ENCODE data around the gene IFNL3. TPM values are rescaled to one million over a fixed set of nuclear protein-coding genes. Genes with fewer than 3 reads are reported as not detected.
A peak's percentile ranks its signal among the peaks of the same experiment; 100 is the strongest.

The IFNL3 gene
- total RNA-seq, 1 experiment from 2014 or later = not detected

GRCh38 chr19:39200066-39200802, 44.6 kb downstream of the IFNL3 start:
- in situ Hi-C loops (cut with HindIII; ENCODE audit: low pct_unique_long_range_greater_than_20kb, low sequenced_read_pairs) = no loop called here
- no peak for DNase-seq (ENCODE audit: low read depth)

- in situ Hi-C loops (cut with HindIII; ENCODE audit: low pct_unique_long_range_greater_than_20kb, low sequenced_read_pairs) = no loop called here
- peak; percentile 88 for DNase-seq (ENCODE audit: low read depth)
Measured at GRCh38 chr19:39199025-39199424, 45.8 kb downstream of the IFNL3 start.

DNA sequence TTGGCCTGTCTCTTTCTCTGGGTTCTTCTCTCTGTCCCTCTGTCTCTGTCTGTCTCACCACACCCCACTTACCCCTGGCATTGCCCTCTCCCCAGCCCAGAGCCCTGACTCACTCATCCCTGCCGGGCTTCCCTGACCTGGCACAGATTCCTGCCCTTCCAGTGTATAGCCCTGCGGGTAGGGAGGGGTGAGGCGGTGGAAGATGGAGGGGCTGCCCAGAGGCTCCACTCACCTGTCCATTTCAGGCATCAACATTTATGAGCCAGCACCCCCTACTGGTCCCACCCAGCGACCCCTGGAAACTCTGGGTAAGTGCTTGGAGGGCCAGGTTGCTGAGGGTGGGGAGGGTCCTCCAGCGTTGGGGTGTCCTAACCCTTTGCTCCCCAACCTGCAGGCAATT, 47.0 kb downstream of the IFNL3 start:
- DNase-seq (ENCODE audit: low read depth) = no peak
- in situ Hi-C loops (cut with HindIII; ENCODE audit: low pct_unique_long_range_greater_than_20kb, low sequenced_read_pairs) = no loop called here

DNA sequence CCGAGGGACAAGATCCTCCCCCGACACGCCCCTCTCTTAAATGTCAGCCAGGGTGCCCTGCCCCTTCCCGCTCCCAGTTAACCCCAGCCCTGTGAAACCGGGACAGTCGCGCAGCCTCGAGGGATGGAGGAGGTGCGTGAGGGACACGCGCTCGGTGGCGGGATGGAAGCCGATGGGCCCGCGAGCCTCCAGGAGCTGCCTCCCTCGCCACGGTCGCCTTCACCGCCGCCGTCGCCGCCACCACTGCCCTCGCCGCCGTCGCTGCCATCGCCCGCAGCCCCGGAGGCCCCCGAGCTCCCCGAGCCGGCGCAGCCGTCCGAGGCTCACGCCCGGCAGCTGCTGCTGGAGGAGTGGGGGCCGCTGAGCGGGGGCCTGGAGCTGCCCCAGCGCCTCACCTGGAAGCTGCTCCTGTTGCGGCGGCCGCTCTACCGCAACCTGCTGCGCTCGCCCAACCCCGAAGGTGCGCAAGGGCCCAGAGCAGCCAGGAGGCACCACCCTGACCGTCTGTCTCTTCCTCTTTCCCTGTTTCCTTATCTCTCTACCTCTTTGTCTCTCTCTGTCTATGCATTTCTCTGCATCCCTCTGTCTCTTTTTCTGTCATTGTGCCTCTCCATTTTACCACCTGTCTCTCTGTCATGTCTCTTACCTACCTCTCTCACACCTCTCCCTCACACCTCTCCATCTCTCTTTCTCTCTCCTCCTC, 47.8 kb downstream of the IFNL3 start, which contains the start of gene NCCRP1:
Gene NCCRP1 (plus strand): TSS at position 105 of the 703 bp plus-strand sequence. CDS start 19 bp downstream, at position 124.
- in situ Hi-C loops (cut with HindIII; ENCODE audit: low pct_unique_long_range_greater_than_20kb, low sequenced_read_pairs) = no loop called here
- no peak for DNase-seq (ENCODE audit: low read depth)

DNA sequence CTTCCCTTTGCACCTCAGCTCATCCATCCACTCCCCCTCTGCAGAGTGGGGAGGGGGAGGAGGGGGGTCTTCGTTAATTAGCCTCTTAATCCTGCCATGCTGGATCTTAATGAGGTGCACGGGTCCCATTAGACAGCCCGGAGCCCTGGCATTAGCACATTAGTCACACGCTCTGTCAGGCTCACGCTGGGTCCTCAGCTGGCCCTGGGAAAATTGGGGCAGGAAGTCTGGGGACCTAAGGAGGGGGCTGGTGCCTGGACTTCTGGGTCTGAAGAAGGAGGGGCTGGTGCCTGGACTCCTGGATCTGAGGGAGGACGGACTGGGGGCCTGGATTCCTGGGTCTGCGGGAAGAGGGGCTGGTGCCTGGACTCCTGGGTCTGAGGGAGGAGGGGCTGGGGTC, 48.5 kb downstream of the IFNL3 start:
- in situ Hi-C loops (cut with HindIII; ENCODE audit: low pct_unique_long_range_greater_than_20kb, low sequenced_read_pairs) = no loop called here
- DNase-seq (ENCODE audit: low read depth) = no peak

- DNase-seq (ENCODE audit: low read depth) = no peak
- in situ Hi-C loops (cut with HindIII; ENCODE audit: low pct_unique_long_range_greater_than_20kb, low sequenced_read_pairs) = no loop called here
Measured at GRCh38 chr19:39195755-39196154, 49.1 kb downstream of the IFNL3 start.

DNA sequence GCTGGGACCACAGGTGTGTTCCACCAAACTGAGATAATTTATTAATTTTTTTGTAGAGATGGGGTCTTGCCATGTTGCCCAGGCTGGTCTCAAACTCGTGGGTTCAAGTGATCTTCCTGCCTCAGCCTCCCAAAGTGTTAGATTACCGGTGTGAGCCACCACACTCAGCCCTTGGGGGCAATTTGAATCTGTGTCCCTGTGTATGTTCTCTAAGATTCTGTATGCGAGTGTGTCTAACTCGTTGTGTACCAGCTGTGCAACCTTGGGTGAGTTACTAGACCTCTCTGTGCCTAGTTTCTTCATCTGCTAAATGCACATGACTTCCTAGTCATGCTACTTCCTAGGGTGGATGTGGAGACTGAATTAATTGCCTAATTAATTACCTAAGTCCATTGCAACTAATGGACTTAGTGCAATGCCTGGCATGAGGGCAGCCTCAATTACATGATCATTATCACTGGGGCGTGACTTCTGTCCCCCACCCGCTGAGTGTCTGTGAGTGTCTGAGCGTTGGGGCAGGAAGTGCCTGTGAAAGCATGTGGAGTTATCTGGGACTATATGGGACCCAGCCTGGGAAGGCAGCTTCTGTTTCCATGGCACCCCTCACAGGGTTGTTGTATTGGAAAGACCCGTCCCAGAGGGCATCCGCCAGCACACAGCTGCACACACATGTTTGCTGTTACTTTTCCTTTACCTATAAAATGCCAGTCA, 49.8 kb downstream of the IFNL3 start:
- in situ Hi-C loops (cut with HindIII; ENCODE audit: low pct_unique_long_range_greater_than_20kb, low sequenced_read_pairs) = no loop called here
- DNase-seq (ENCODE audit: low read depth) = peak; percentile 66

DNA sequence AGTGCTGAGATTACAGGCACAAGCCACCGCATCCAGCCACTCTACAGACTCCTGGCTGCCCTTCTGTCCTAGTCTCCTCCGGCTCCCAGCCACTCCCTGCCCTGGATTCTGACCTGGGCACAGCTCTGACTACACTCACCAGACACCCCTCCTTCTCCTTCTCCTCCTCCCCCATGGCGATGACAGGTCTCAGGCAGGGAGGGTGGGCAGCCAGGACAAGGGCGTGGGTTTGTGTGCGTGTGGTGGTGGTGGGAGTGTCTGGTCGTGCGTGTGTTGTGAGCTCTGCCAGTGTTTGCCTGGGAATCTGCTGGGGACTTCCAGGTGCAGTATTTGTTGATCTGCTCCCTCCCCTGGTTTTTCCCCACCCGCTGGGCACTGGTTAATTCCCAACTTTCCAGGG, 51.0 kb downstream of the IFNL3 start:
- in situ Hi-C loops (cut with HindIII; ENCODE audit: low pct_unique_long_range_greater_than_20kb, low sequenced_read_pairs) = no loop called here

More for the DNA sequence above, 51.0 kb downstream of the IFNL3 start:
- peak; percentile 71 for DNase-seq (ENCODE audit: low read depth)

Other genes with a start within 250 kb of the IFNL3 start
- 28.1 and 50.7 TPM in 2 replicates for gene FBXO27, start 212.5 kb downstream of the IFNL3 start, total RNA-seq (2014; rRNA removed; shearing (Covaris generic); ENCODE audit: low replicate concordance)
- gene ACP7, start 160.6 kb downstream of the IFNL3 start, total RNA-seq (2014; rRNA removed; shearing (Covaris generic); ENCODE audit: low replicate concordance) = not detected in 2 replicates
- gene PAK4, start 119.2 kb downstream of the IFNL3 start, total RNA-seq (2014; rRNA removed; shearing (Covaris generic); ENCODE audit: low replicate concordance) = 23.1 and 28.0 TPM in 2 replicates
- not detected in 2 replicates for gene NCCRP1, start 48.0 kb downstream of the IFNL3 start, total RNA-seq (2014; rRNA removed; shearing (Covaris generic); ENCODE audit: low replicate concordance)
- not detected in 2 replicates for gene SYCN, start 40.7 kb downstream of the IFNL3 start, total RNA-seq (2014; rRNA removed; shearing (Covaris generic); ENCODE audit: low replicate concordance)
- gene IFNL4, start 3.9 kb upstream of the IFNL3 start, total RNA-seq (2014; rRNA removed; shearing (Covaris generic); ENCODE audit: low replicate concordance) = not detected in 2 replicates
- not detected in 2 replicates for gene IFNL2, start 23.4 kb upstream of the IFNL3 start, total RNA-seq (2014; rRNA removed; shearing (Covaris generic); ENCODE audit: low replicate concordance)
- not detected in 2 replicates for gene IFNL1, start 51.4 kb upstream of the IFNL3 start, total RNA-seq (2014; rRNA removed; shearing (Covaris generic); ENCODE audit: low replicate concordance)
- gene LRFN1, start 75.9 kb upstream of the IFNL3 start, total RNA-seq (2014; rRNA removed; shearing (Covaris generic); ENCODE audit: low replicate concordance) = 0.52 and 2.0 TPM in 2 replicates
- not detected in 2 replicates for gene GMFG, start 91.0 kb upstream of the IFNL3 start, total RNA-seq (2014; rRNA removed; shearing (Covaris generic); ENCODE audit: low replicate concordance)
- 39.6 and 63.2 TPM in 2 replicates for gene SAMD4B, start 97.4 kb upstream of the IFNL3 start, total RNA-seq (2014; rRNA removed; shearing (Covaris generic); ENCODE audit: low replicate concordance)
- 77.5 and 79.9 TPM in 2 replicates for gene PAF1, start 146.1 kb upstream of the IFNL3 start, total RNA-seq (2014; rRNA removed; shearing (Covaris generic); ENCODE audit: low replicate concordance)
- 76.2 and 86.5 TPM in 2 replicates for gene MED29, start 146.4 kb upstream of the IFNL3 start, total RNA-seq (2014; rRNA removed; shearing (Covaris generic); ENCODE audit: low replicate concordance)
- gene ZFP36, start 161.8 kb upstream of the IFNL3 start, total RNA-seq (2014; rRNA removed; shearing (Covaris generic); ENCODE audit: low replicate concordance) = 1.4 TPM in 1 of 2 replicates, not detected in the other
- gene PLEKHG2, start 167.7 kb upstream of the IFNL3 start, total RNA-seq (2014; rRNA removed; shearing (Covaris generic); ENCODE audit: low replicate concordance) = 5.1 and 34.1 TPM in 2 replicates
- gene RPS16, start 190.9 kb upstream of the IFNL3 start, total RNA-seq (2014; rRNA removed; shearing (Covaris generic); ENCODE audit: low replicate concordance) = 76.6 and 151 TPM in 2 replicates
- gene SUPT5H, start 200.6 kb upstream of the IFNL3 start, total RNA-seq (2014; rRNA removed; shearing (Covaris generic); ENCODE audit: low replicate concordance) = 95.5 and 108 TPM in 2 replicates
- gene TIMM50, start 235.8 kb upstream of the IFNL3 start, total RNA-seq (2014; rRNA removed; shearing (Covaris generic); ENCODE audit: low replicate concordance) = 243 and 282 TPM in 2 replicates